Endothelial cell of umbilical vein (primary cell): ENCODE measurements around the gene DCLK2.

ENCODE experiments used
- EZH2 ChIP-seq: IDR thresholded peaks from 2 replicates; pipeline ENCODE4 v1.6.1; 2012; ENCODE audit warnings: borderline replicate concordance, low read depth, mild to moderate bottlenecking, moderate library complexity, low read length, inconsistent platforms; ENCODE audit not compliant: severe bottlenecking
- GATA2 ChIP-seq: IDR thresholded peaks from 2 replicates; pipeline ENCODE4 v1.7.0; 2011; ENCODE audit warnings: low read depth, mild to moderate bottlenecking, moderate library complexity, mixed read lengths, low read length; ENCODE audit not compliant: insufficient read length, insufficient read depth
- POLR2A ChIP-seq: IDR thresholded peaks from 2 replicates; pipeline ENCODE4 v1.6.1; 2012; ENCODE audit warnings: low read depth, mild to moderate bottlenecking, control low read depth, low read length
- POLR2AphosphoS5 ChIP-seq: IDR thresholded peaks from 2 replicates; pipeline ENCODE4 v1.6.1; 2012; ENCODE audit warnings: low read depth, mild to moderate bottlenecking, control low read depth, low read length, moderate library complexity; ENCODE audit not compliant: insufficient read depth
- TF ChIP-seq, protein P1 (sequence below), 2 donors: IDR thresholded peaks; 1 replicate in 1 of 2; 2 replicates in 1 of 2; pipeline ENCODE4 v1.5.1; 2011; ENCODE audit warnings: low read length in 2 of 2, mild to moderate bottlenecking in 2 of 2, moderate library complexity in 2 of 2, control low read depth in 1 of 2, inconsistent platforms in 1 of 2, low read depth in 1 of 2; ENCODE audit not compliant: insufficient read depth in 1 of 2; ENCODE audit errors: extremely low read depth in 1 of 2
- TF ChIP-seq, protein P2 (sequence below): IDR thresholded peaks from 2 replicates; pipeline ENCODE4 v1.6.1; 2011; ENCODE audit not compliant: insufficient read depth, insufficient read length

DNA sequence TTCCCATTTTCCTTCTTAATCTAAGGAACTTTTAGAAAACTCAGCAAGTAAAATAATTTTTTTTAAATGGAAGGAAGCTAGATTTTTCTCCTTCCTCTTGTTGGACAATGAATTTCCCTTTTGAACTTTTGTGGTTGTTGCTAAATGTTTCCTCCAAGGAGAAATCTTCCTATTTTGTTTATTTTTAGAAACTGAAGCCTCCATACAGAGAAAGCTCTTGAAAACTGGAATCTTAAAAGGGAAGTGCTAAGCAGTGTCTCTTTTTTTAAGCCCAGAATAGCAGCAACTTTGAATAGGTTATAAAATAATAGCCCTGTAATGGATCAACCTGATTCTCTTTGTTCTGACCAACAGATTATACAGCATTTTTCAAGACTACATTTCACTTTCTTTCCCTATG lies 15.1 kb upstream of the DCLK2 start:
- TF ChIP-seq, protein P1, sequence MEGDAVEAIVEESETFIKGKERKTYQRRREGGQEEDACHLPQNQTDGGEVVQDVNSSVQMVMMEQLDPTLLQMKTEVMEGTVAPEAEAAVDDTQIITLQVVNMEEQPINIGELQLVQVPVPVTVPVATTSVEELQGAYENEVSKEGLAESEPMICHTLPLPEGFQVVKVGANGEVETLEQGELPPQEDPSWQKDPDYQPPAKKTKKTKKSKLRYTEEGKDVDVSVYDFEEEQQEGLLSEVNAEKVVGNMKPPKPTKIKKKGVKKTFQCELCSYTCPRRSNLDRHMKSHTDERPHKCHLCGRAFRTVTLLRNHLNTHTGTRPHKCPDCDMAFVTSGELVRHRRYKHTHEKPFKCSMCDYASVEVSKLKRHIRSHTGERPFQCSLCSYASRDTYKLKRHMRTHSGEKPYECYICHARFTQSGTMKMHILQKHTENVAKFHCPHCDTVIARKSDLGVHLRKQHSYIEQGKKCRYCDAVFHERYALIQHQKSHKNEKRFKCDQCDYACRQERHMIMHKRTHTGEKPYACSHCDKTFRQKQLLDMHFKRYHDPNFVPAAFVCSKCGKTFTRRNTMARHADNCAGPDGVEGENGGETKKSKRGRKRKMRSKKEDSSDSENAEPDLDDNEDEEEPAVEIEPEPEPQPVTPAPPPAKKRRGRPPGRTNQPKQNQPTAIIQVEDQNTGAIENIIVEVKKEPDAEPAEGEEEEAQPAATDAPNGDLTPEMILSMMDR (IDR thresholded peaks at IDR 0.05; ENCODE audit: extremely low read depth in 1 of 2, insufficient read depth in 1 of 2, low read depth in 1 of 2, low read length in 2 of 2) = no peak
- TF ChIP-seq POLR2AphosphoS5 = no peak
- no peak for TF ChIP-seq POLR2A
- TF ChIP-seq, protein P2, sequence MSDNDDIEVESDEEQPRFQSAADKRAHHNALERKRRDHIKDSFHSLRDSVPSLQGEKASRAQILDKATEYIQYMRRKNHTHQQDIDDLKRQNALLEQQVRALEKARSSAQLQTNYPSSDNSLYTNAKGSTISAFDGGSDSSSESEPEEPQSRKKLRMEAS = no peak
- TF ChIP-seq EZH2 = no peak
- no peak for TF ChIP-seq GATA2
